Measurements from ENCODE around the gene KCNQ4. TPM values are rescaled to one million over a fixed set of nuclear protein-coding genes. Genes with fewer than 3 reads are reported as not detected.
A peak's percentile ranks its signal among the peaks of the same experiment; 100 is the strongest.

Gene KCNQ4
- total and polyA plus RNA-seq, 2 of the 8 experiments (the other 6 are each of a cell fraction or from before 2014, with no cell fraction given) = 2.2 to 3.9 TPM

DNA sequence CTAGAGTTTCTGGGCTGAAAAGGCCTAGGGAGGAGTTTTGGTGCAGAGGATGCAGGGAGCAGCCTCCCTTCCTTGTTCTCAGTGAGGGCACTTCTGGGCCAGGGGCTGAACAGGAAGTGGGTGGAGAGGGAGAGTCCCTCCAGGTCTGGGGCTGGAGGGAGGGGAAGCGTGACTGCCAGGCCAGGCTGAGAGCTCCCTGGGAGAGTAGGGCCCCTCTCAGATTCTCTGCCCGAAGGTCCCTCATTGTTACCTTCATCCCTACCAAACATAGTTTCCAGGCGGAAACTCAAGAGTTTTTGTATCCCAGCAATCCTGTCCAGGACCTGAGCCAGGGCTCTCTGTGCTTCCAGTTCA lies 41.8 kb downstream of the KCNQ4 start:
- H3K27me3 ChIP-seq (replicated peaks in 1 of 4; ENCODE audit: control insufficient read depth in 3 of 4, extremely low read depth in 1 of 4, insufficient read depth in 3 of 4, low read length in 3 of 4) = no peaks in the 10 kb centered on the region
- H3K23ac ChIP-seq (ENCODE audit: insufficient read length) = no peak overlapping the region
- H2BK20ac ChIP-seq (ENCODE audit: low read length) = 0 out of 2 replicates have a peak overlapping the region, but pooled peaks have one; percentile 57
- H3K27ac ChIP-seq (ENCODE audit: low read depth, low read length) = no peak overlapping the region
- H3K23me2 ChIP-seq (ENCODE audit: low read depth, low read length) = no peaks in the 10 kb centered on the region
- TF ChIP-seq CHD1 (IDR thresholded peaks at IDR 0.05; ENCODE audit: low read depth, low read length) = no peak
- 0 out of 2 replicates have a peak, but pooled peaks have one; percentile 7 for TF ChIP-seq TAF1 (IDR thresholded peaks at IDR 0.05; ENCODE audit: low read depth, low read length)
- WGBS, 2 experiments (ENCODE audit: extremely low coverage in 1 of 2, insufficient coverage in 1 of 2, insufficient read length in 1 of 2, insufficient replicate concordance in 2 of 2, low coverage in 1 of 2, low lambda C conversion rate in 2 of 2, missing lambda C conversion rate in 1 of 2) = 86% methylated on average over 3 of the region's 3 CpGs; no CpG with 5 or more reads in 1 of the 2 experiments
- H3K4ac ChIP-seq (replicated peaks; ENCODE audit: insufficient read length, low read depth, low read length) = peak overlapping the region; percentile 42
- no peak overlapping the region for H3K9ac ChIP-seq (replicated peaks in 1 of 4; ENCODE audit: extremely low read depth in 1 of 4, low read depth in 3 of 4, low read length in 3 of 4)
- H3K4me3 ChIP-seq (ENCODE audit: extremely low read depth in 1 of 4, insufficient read depth in 2 of 4, low read depth in 3 of 4, low read length in 4 of 4) = no peak overlapping the region
- H2AFZ ChIP-seq (ENCODE audit: low read length) = no peak overlapping the region; the same call in 1 of the 2 replicates
- H3K18ac ChIP-seq (ENCODE audit: extremely low read depth, low read length) = peak overlapping the region; percentile 42
- 0 out of 2 replicates have a peak overlapping the region, but pooled peaks have one; percentile 34 for H2BK15ac ChIP-seq (ENCODE audit: low read length)
- peak overlapping the region; percentile 11; the same call in 1 of the 2 replicates for H2BK12ac ChIP-seq (ENCODE audit: low read depth, low read length)
- H3K79me1 ChIP-seq (ENCODE audit: low read depth, low read length) = no peaks in the 10 kb centered on the region
- no peak overlapping the region for H3K14ac ChIP-seq (ENCODE audit: insufficient read length)
- H4K20me1 ChIP-seq (replicated peaks in 1 of 2; ENCODE audit: control insufficient read depth in 1 of 2, insufficient read depth in 2 of 2, low read length in 2 of 2) = no peaks in the 10 kb centered on the region
- peak overlapping the region; percentile 72; the same call in 1 of the 2 replicates for H2BK5ac ChIP-seq (ENCODE audit: low read depth, low read length)
- H3K9me3 ChIP-seq (ENCODE audit: insufficient read depth in 2 of 2, low read depth in 1 of 2, low read length in 1 of 2) = no peaks in the 10 kb centered on the region
- ChIA-PET CTCF (ENCODE audit: partially characterized antibody) (interaction anchor here (0.8 to 1.4 kb wide), 4 partner anchors 14 to 124 kb away, joined by 3 to 4 read pairs (median 3); no protein-coding TSS in a partner anchor), POLR2A (ENCODE audit: partially characterized antibody) (interaction anchor here (1.3 to 2.5 kb wide), 3 partner anchors 11 to 134 kb away, joined by 3 to 7 read pairs (median 4); partner anchors contain the start of genes CITED4 and NFYC)
- H4K91ac ChIP-seq (replicated peaks; ENCODE audit: insufficient read length, low read length) = peak overlapping the region; percentile 20
- DNase-seq (ENCODE audit: low read depth in 1 of 2, low spot score in 2 of 2) (no peak), FAIRE-seq (no peak)
- no peak overlapping the region for H2BK120ac ChIP-seq (replicated peaks; ENCODE audit: low read depth, low read length)
- no peak overlapping the region for H3K56ac ChIP-seq (replicated peaks; ENCODE audit: insufficient read length, low read depth, low read length)
- H2AK5ac ChIP-seq (ENCODE audit: low read depth, low read length) = peak overlapping the region; percentile 65; the same call in 1 of the 2 replicates
- no peaks in the 10 kb centered on the region for H3K79me2 ChIP-seq (ENCODE audit: control insufficient read depth in 1 of 2, insufficient read depth in 2 of 2, low read length in 2 of 2)
- peaks cover 10 to 20% (median 14%) of the 10 kb centered on the region in 4 experiments for H3K4me1 ChIP-seq (replicated peaks in 1 of 4; ENCODE audit: control insufficient read depth in 3 of 4, insufficient read depth in 4 of 4, low read length in 3 of 4)
- H3K36me3 ChIP-seq (ENCODE audit: control insufficient read depth in 2 of 4, insufficient read depth in 4 of 4, low read length in 3 of 4) = no peaks in the 10 kb centered on the region; a peak in 1 of 8 replicates
- H4K8ac ChIP-seq (ENCODE audit: extremely low read depth, insufficient read depth, low read length) = no peak overlapping the region
- H4K5ac ChIP-seq (ENCODE audit: insufficient read length, low read depth, low read length) = no peak overlapping the region
- H3K4me2 ChIP-seq (ENCODE audit: insufficient read depth in 1 of 2, low read depth in 2 of 2, low read length in 2 of 2) = peak overlapping the region; percentile 11 to 33; a peak in 2 of 4 replicates
